Measurements from ENCODE around the gene POGZ. TPM values are rescaled to one million over a fixed set of nuclear protein-coding genes. Genes with fewer than 3 reads are reported as not detected.

POGZ gene
- total RNA-seq (2014; rRNA removed; shearing (Covaris generic)) = 13.0 and 27.6 TPM in 2 replicates
- 16.6 and 17.9 TPM in 2 replicates for polyA plus RNA-seq (2015; cell fraction: cytosol; rRNA removed)
- polyA plus RNA-seq (2015; cell fraction: nucleus; rRNA removed) = 80.1 and 88.9 TPM in 2 replicates

- DNase-seq (ENCODE audit: low read depth) = peak; percentile 90
Measured at GRCh38 chr1:151459331-151460046, at the start of gene POGZ. POGZ (minus strand) TSS chr1:151459494; CDS start chr1:151442204, 17,290 bp downstream.

GRCh38 chr1:151508833-151509232 lies 49.5 kb upstream of the POGZ start:
- peak; percentile 22 for DNase-seq (ENCODE audit: low read depth)

DNA sequence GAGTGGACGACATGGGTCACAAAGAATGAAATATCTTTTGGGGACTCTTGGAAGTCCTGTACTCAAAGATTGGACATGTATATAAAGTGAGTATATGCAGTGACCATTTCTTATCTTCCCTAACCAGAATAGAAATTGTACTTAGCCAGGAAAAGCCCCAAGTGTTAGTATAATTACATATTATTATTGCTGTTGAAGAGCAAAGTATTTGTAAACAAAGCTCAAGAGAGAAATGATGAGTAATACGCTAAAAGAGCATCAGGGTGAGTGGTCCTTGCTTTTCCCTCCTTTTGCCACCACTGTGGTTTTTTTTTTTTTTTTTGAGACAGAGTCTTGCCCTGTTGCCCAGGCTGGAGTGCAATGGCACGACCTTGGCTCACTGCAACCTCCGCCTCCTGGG lies 45.5 kb upstream of the POGZ start:
- DNase-seq (ENCODE audit: low read depth) = no peak

DNA sequence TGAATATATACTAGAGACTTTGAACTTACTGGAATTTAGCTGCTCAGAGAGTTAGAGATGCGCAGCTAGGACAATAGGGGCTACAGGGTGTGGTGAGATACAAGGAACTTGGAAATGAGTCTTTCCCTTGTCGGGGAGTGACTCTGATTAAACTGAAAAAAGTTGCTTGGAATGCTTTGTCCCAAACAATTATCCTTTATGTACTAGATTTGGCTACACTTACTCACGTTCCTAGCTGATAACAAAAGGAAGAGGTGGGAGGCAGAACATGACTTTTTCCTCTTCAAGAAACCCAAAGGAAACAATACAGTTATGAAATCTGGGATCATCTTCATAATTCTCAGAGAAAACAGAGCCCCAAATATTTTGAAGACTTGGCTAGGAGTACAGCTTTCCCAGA lies 45.0 kb upstream of the POGZ start:
- peak; percentile 47 for DNase-seq (ENCODE audit: low read depth)

GRCh38 chr1:151502859-151503780 lies 43.8 kb upstream of the POGZ start:
- no peak for DNase-seq (ENCODE audit: low read depth)

GRCh38 chr1:151502035-151502700 lies 42.9 kb upstream of the POGZ start:
- DNase-seq (ENCODE audit: low read depth) = no peak

DNA sequence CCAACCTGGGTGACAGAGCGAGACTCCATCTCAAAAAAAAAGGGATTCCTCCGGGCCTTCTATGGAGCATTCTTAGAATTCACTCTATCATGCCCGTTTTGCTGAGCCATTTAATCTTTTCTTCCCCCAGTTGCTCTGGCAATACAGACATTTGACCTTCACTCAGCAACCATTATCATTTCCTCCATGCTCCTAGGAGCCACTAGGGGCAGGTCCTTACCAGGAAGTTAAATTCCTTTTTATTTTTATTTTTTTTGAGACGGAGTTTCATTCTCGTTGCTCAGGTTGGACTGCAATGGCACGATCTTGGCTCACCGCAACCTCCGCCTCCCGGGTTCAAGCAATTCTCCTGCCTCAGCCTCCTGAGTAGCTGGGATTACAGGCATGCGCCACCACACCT lies 42.2 kb upstream of the POGZ start:
- no peak for DNase-seq (ENCODE audit: low read depth)

DNA sequence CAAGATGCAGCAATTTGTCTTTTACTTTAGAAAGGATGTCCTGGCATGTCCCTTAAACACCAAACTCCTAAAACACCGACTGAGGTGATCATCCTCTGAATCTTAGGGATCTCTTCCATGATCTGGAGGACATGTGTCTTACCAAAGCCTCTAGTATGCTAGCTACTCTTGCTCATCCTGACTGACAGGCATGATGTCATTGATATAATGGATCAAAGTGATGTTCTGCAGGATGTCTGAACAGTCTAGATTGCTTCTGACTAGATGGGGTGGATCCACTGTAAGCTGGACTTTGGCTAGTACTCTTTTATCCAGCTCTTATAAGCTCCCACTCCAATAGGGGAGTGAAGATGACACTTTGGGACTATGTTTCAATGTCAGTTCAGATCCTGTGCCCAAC lies 40.6 kb upstream of the POGZ start:
- DNase-seq (ENCODE audit: low read depth) = no peak

GRCh38 chr1:151499365-151499764 lies 40.1 kb upstream of the POGZ start:
- no peak for DNase-seq (ENCODE audit: low read depth)

GRCh38 chr1:151495316-151495715 lies 36.0 kb upstream of the POGZ start:
- no peak for DNase-seq (ENCODE audit: low read depth)

GRCh38 chr1:151494741-151495281 lies 35.5 kb upstream of the POGZ start:
- peak; percentile 89 for DNase-seq (ENCODE audit: low read depth)

- no peak for DNase-seq (ENCODE audit: low read depth)
Measured at GRCh38 chr1:151493042-151493441, 33.7 kb upstream of the POGZ start.

DNA sequence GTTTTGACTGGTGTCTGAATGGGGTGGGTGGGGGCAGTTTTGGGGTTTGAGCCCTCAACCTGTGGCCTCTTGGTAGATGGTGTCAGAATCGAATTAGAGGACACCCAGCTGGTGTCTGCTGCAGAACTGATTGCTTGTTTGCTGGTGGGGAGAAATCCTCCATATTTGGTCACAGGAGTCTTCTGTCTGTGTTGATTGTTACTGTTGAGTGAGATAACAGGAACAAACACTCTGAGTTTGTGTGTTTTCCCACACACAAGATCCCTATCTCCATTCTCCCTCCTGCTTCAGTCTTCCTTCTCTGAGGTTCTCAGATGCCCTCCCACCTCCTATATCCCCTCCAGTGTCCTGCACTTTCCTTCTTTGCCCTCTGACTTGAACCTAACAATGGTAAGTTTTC lies 32.8 kb upstream of the POGZ start:
- DNase-seq (ENCODE audit: low read depth) = no peak

GRCh38 chr1:151491641-151492040 lies 32.3 kb upstream of the POGZ start:
- DNase-seq (ENCODE audit: low read depth) = no peak

GRCh38 chr1:151486557-151486956 lies 27.3 kb upstream of the POGZ start:
- DNase-seq (ENCODE audit: low read depth) = no peak

GRCh38 chr1:151485685-151486255 lies 26.5 kb upstream of the POGZ start:
- no peak for DNase-seq (ENCODE audit: low read depth)

DNA sequence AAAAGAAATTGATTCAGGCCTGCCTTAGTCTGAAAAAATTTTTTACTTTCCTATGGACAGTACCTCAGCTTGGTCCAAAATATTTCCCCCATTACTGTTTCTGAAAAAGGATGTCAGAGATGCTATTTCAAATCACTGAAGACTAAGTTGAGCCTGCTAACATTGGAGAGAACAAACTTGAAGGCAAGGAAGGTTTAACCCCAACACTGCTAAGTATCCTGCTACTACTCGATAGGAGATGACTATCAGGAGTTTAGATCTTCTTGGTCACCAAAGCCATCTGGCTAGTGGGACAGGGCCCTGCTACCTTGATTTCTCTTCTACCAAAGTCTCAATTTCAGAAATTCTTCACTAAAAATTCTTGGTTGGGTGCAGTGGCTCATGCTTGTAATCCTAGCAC lies 22.7 kb upstream of the POGZ start:
- no peak for DNase-seq (ENCODE audit: low read depth)

GRCh38 chr1:151479462-151479861 lies 20.2 kb upstream of the POGZ start:
- no peak for DNase-seq (ENCODE audit: low read depth)

DNA sequence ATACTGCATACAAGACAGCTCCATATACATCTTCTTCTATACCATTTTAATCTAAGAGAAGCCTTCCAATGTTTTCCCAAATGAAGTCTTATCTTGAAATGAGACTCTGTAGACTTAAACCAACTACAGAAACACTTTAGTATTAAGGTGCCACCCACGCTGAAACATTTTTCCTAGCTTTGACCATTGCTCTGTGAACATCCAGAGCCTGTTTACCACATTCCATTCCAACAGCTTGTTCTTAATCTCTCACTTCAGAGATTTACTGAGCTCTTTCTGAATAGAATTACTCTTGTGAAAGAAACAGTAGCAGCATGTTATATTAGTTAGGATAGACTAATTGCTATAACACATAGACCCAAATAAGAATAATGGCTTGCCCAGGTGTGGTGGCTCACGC lies 19.6 kb upstream of the POGZ start:
- DNase-seq (ENCODE audit: low read depth) = no peak

GRCh38 chr1:151478140-151478812 lies 19.0 kb upstream of the POGZ start:
- no peak for DNase-seq (ENCODE audit: low read depth)

DNA sequence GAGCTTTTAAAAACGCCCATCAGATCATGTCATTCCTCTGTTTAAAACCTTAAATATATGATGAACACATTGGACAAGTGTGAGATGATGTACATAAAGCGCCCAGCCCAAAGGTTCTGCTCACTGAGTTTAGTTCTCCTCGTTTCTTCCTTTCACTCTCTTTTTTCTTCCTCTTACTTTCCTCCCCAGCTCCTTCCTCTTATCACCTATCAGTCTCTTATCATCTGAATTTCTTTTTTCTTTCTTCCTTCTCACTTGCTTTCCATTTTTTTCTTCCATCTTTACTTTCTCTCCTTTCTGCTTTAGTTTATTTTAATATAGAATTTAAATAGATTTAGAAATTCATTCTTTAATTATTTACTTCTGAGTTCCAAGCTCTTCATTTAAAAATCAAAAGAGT lies 17.8 kb upstream of the POGZ start:
- DNase-seq (ENCODE audit: low read depth) = no peak
